Measurements from ENCODE around the gene TIAL1.
"Not testable (repeated sequence)": the region's sequence is repeated elsewhere in the genome, so short reads cannot be mapped to it uniquely, and the experiment has no call there.

TIAL1 gene

GRCh38 chr10:119549247-119549999 is 47.3 kb downstream of the TIAL1 start:
- no peak for DNase-seq (ENCODE audit: low read depth)

GRCh38 chr10:119546009-119546408 is 50.8 kb downstream of the TIAL1 start:
- peak; percentile 62 for DNase-seq (ENCODE audit: low read depth)

GRCh38 chr10:119545310-119545709 is 51.5 kb downstream of the TIAL1 start:
- no peak for DNase-seq (ENCODE audit: low read depth)

- DNase-seq (ENCODE audit: low read depth), result no peak
Measured at GRCh38 chr10:119543814-119544642, 52.7 kb downstream of the TIAL1 start.

GRCh38 chr10:119542988-119543813 is 53.6 kb downstream of the TIAL1 start:
- peak; percentile 64 for DNase-seq (ENCODE audit: low read depth)

GRCh38 chr10:119542357-119542987 is 54.3 kb downstream of the TIAL1 start, which contains the start of gene RGS10:
RGS10 (minus strand) TSS chr10:119542719; CDS start chr10:119542638, 81 bp downstream.
- peak; percentile 90 for DNase-seq (ENCODE audit: low read depth)

GRCh38 chr10:119541459-119542356 is 55.1 kb downstream of the TIAL1 start:
- DNase-seq (ENCODE audit: low read depth), result no peak

GRCh38 chr10:119541046-119541445 is 55.7 kb downstream of the TIAL1 start:
- DNase-seq (ENCODE audit: low read depth), result peak; percentile 50

GRCh38 chr10:119540038-119540437 is 56.7 kb downstream of the TIAL1 start:
- DNase-seq (ENCODE audit: low read depth), result no peak

- no peak for DNase-seq (ENCODE audit: low read depth)
Measured at GRCh38 chr10:119539359-119539825, 57.4 kb downstream of the TIAL1 start.

- DNase-seq (ENCODE audit: low read depth), result peak; percentile 43
Measured at GRCh38 chr10:119538632-119539358, 58.0 kb downstream of the TIAL1 start.

- no peak for DNase-seq (ENCODE audit: low read depth)
Measured at GRCh38 chr10:119537953-119538630, 58.7 kb downstream of the TIAL1 start.

- no peak for DNase-seq (ENCODE audit: low read depth)
Measured at GRCh38 chr10:119536508-119537025, 60.2 kb downstream of the TIAL1 start.

GRCh38 chr10:119535837-119536507 is 60.8 kb downstream of the TIAL1 start:
- no peak for DNase-seq (ENCODE audit: low read depth)

GRCh38 chr10:119535305-119535704 is 61.5 kb downstream of the TIAL1 start:
- DNase-seq (ENCODE audit: low read depth), result peak; percentile 62

GRCh38 chr10:119533473-119533872 is 63.3 kb downstream of the TIAL1 start:
- DNase-seq (ENCODE audit: low read depth), result no peak

- DNase-seq (ENCODE audit: low read depth), result not testable (repeated sequence)
Measured at GRCh38 chr10:119532791-119533190, 64.0 kb downstream of the TIAL1 start.

- DNase-seq (ENCODE audit: low read depth), result not testable (repeated sequence)
Measured at GRCh38 chr10:119532251-119532650, 64.5 kb downstream of the TIAL1 start.
